GM12874 (cell line): ENCODE results near the gene GGCT.

Source experiments
- CTCF ChIP-seq: IDR thresholded peaks from 2 replicates; pipeline ENCODE4 v1.5.1; 2011; ENCODE audit warnings: low read depth, mild to moderate bottlenecking, control low read depth, low read length, moderate library complexity; ENCODE audit not compliant: insufficient read depth

Gene GGCT

GRCh38 chr7:30467271-30467670 is 37.4 kb downstream of the GGCT start:
- TF ChIP-seq CTCF: no peak

- no peak for TF ChIP-seq CTCF
Observed at GRCh38 chr7:30466266-30466665, 38.4 kb downstream of the GGCT start.

GRCh38 chr7:30465811-30466180 is 38.8 kb downstream of the GGCT start:
- no peak for TF ChIP-seq CTCF

- TF ChIP-seq CTCF: no peak
Observed at GRCh38 chr7:30465046-30465810, 39.4 kb downstream of the GGCT start.

GRCh38 chr7:30464231-30464671 is 40.4 kb downstream of the GGCT start:
- no peak for TF ChIP-seq CTCF

GRCh38 chr7:30463405-30464145 is 41.1 kb downstream of the GGCT start:
- no peak for TF ChIP-seq CTCF

- no peak for TF ChIP-seq CTCF
Observed at GRCh38 chr7:30462179-30462578, 42.5 kb downstream of the GGCT start.
